Erythroblast (primary cell): ENCODE results near the gene GLOD5.
"Not testable (repeated sequence)": the region's sequence is repeated elsewhere in the genome, so short reads cannot be mapped to it uniquely, and the experiment has no call there.

Experiments used
- DNase-seq, 2 experiments: peaks; one replicate each; lab custom pipeline; 2025; lab: John Stamatoyannopoulos, UW
- GATA1 ChIP-seq: IDR thresholded peaks from 2 replicates; pipeline ENCODE4 v1.6.1; 2011; ENCODE audit warnings: low read depth, mild to moderate bottlenecking, control low read depth, low read length, moderate library complexity
- POLR2A ChIP-seq: IDR thresholded peaks from 2 replicates; pipeline ENCODE4 v1.6.1; 2011; ENCODE audit warnings: mild to moderate bottlenecking, low read length

GLOD5 gene

GRCh38 chrX:48816014-48816810, 54.7 kb downstream of the GLOD5 start:
- no peak for DNase-seq
- TF ChIP-seq GATA1: no peak
- no peak for TF ChIP-seq POLR2A

GRCh38 chrX:48818098-48818497, 56.6 kb downstream of the GLOD5 start:
- TF ChIP-seq GATA1 (no peak), POLR2A (no peak)
- DNase-seq: no peak

GRCh38 chrX:48818866-48819265, 57.3 kb downstream of the GLOD5 start:
- TF ChIP-seq POLR2A: no peak
- no peak for TF ChIP-seq GATA1
- no peak for DNase-seq

- not testable (repeated sequence) for DNase-seq
These were observed 57.8 kb downstream of the GLOD5 start for GRCh38 chrX:48819394-48819793.

- TF ChIP-seq POLR2A (no peak), GATA1 (no peak)
- no peak for DNase-seq
These were observed 61.5 kb downstream of the GLOD5 start for GRCh38 chrX:48823053-48823452.
